Astrocyte (in vitro differentiated cells and primary cell): ENCODE data around the gene GRM5. TPM values are rescaled to one million over a fixed set of nuclear protein-coding genes. Genes with fewer than 3 reads are reported as not detected.
A peak's percentile ranks its signal among the peaks of the same experiment; 100 is the strongest.
"Not testable (repeated sequence)": the region's sequence is repeated elsewhere in the genome, so short reads cannot be mapped to it uniquely, and the experiment has no call there.

ENCODE experiments used
- DNase-seq: peaks from one replicate; pipeline ENCODE4 v3.0.0-alpha.2; 2010; ENCODE audit warnings: low read depth
- FAIRE-seq: peaks from 2 replicates; lab custom pipeline; 2011; peaks lifted over from hg19 to GRCh38; lab: Jason Lieb, UNC
- H2AFZ ChIP-seq: 2 replicates; pipeline ENCODE4 v1.6.0; 2012; ENCODE audit warnings: low read depth, low read length, inconsistent platforms
- H3K27ac ChIP-seq: 2 replicates; pipeline ENCODE4 v1.5.1; 2011; ENCODE audit warnings: low read depth, low read length, inconsistent platforms
- H3K27me3 ChIP-seq: 2 replicates; pipeline ENCODE4 v1.6.0; 2011; ENCODE audit warnings: low read length, inconsistent platforms; ENCODE audit not compliant: insufficient read depth
- H3K36me3 ChIP-seq: 2 replicates; pipeline ENCODE4 v1.5.1; 2011; ENCODE audit warnings: low read length, inconsistent platforms; ENCODE audit not compliant: insufficient read depth
- H3K4me1 ChIP-seq: 2 replicates; pipeline ENCODE4 v1.5.1; 2011; ENCODE audit warnings: low read length, inconsistent platforms; ENCODE audit not compliant: insufficient read depth
- H3K4me2 ChIP-seq: 2 replicates; pipeline ENCODE4 v1.6.0; 2012; ENCODE audit warnings: low read length, inconsistent platforms
- H3K4me3 ChIP-seq: 2 replicates; pipeline ENCODE4 v1.5.1; 2011; ENCODE audit warnings: low read depth, mild to moderate bottlenecking, low read length, inconsistent platforms; ENCODE audit not compliant: insufficient read depth
- H3K79me2 ChIP-seq: 2 replicates; pipeline ENCODE4 v1.6.0; 2012; ENCODE audit warnings: mild to moderate bottlenecking, low read length, inconsistent platforms; ENCODE audit not compliant: insufficient read depth
- H3K9ac ChIP-seq: 2 replicates; pipeline ENCODE4 v1.6.0; 2012; ENCODE audit warnings: mild to moderate bottlenecking, low read length, inconsistent platforms
- H3K9me3 ChIP-seq: 2 replicates; pipeline ENCODE4 v1.5.1; 2012; ENCODE audit warnings: low read depth, mild to moderate bottlenecking, low read length, inconsistent platforms; ENCODE audit not compliant: insufficient read depth
- H4K20me1 ChIP-seq: 2 replicates; pipeline ENCODE4 v1.6.0; 2012; ENCODE audit warnings: low read length, inconsistent platforms; ENCODE audit not compliant: insufficient read depth
- H3K27ac Mint-ChIP-seq: one replicate; pipeline ENCODE4 v1.8.0; 2021; ENCODE audit warnings: mild to moderate bottlenecking, mixed read lengths; ENCODE audit not compliant: unreplicated experiment
- H3K27me3 Mint-ChIP-seq: one replicate; pipeline ENCODE4 v1.8.0; 2021; ENCODE audit warnings: low read depth, mixed read lengths; ENCODE audit not compliant: unreplicated experiment
- H3K36me3 Mint-ChIP-seq: one replicate; pipeline ENCODE4 v1.8.0; 2021; ENCODE audit warnings: low read depth, mixed read lengths; ENCODE audit not compliant: unreplicated experiment
- H3K4me1 Mint-ChIP-seq: one replicate; pipeline ENCODE4 v1.8.0; 2021; ENCODE audit warnings: low read depth, mixed read lengths; ENCODE audit not compliant: unreplicated experiment
- H3K4me3 Mint-ChIP-seq: one replicate; pipeline ENCODE4 v1.8.0; 2021; ENCODE audit warnings: mild to moderate bottlenecking, moderate library complexity, mixed read lengths; ENCODE audit not compliant: unreplicated experiment
- H3K9me3 Mint-ChIP-seq: one replicate; pipeline ENCODE4 v1.8.0; 2021; ENCODE audit warnings: mild to moderate bottlenecking, mixed read lengths; ENCODE audit not compliant: unreplicated experiment
- EZH2 ChIP-seq: IDR thresholded peaks from 2 replicates; pipeline ENCODE4 v1.6.1; 2012; ENCODE audit warnings: mild to moderate bottlenecking, low read length, inconsistent platforms; ENCODE audit not compliant: insufficient read depth
- total RNA-seq: library from RNA; stranded (reverse); gene quantifications from 2 replicates; pipeline ENCODE4 v1.2.1, GENCODE V29; 2021
- TF ChIP-seq, protein P1 (sequence below): IDR thresholded peaks from 2 replicates; pipeline ENCODE4 v1.5.1; 2011; ENCODE audit warnings: low read depth, mild to moderate bottlenecking, inconsistent platforms, low read length, moderate library complexity; ENCODE audit not compliant: insufficient read depth

The GRM5 gene
- total RNA-seq, 1 donor from 2014 or later, result 0.30 TPM

DNA sequence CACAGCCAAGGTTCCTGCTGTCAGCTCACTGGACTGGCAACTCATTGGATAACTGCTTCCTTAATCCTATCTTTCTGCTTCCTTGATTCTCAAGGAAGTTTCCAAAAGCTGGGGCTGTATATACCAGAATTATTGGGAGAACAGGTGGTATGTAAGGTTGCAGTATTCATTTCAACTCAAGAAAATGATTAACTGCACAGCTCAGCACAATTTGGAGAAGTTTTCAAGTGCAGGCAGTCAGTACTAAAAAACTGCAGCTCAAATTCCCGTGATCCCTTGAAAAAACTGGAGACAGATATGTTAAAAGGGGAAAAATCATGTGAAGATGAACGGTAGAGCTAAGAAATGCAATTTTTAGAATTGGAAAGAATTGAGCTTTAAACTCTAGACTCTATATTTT lies 44.4 kb downstream of the GRM5 start:
- Histone ChIP-seq H3K4me2 (no peak overlapping the region), H3K4me3 (no peak overlapping the region), H3K9me3 (no peaks in the 10 kb centered on the region), H3K36me3 (no peaks in the 10 kb centered on the region), H3K4me1 (peaks cover 4% of the 10 kb centered on the region), H4K20me1 (no peaks in the 10 kb centered on the region), H3K27me3 (no peaks in the 10 kb centered on the region), H3K27ac (no peak overlapping the region), H3K79me2 (no peaks in the 10 kb centered on the region), H3K9ac (no peak overlapping the region), H2AFZ (no peak overlapping the region)
- no peak overlapping the region for H3K4me3 Mint-ChIP-seq
- TF ChIP-seq EZH2, result no peak
- TF ChIP-seq, protein P1, sequence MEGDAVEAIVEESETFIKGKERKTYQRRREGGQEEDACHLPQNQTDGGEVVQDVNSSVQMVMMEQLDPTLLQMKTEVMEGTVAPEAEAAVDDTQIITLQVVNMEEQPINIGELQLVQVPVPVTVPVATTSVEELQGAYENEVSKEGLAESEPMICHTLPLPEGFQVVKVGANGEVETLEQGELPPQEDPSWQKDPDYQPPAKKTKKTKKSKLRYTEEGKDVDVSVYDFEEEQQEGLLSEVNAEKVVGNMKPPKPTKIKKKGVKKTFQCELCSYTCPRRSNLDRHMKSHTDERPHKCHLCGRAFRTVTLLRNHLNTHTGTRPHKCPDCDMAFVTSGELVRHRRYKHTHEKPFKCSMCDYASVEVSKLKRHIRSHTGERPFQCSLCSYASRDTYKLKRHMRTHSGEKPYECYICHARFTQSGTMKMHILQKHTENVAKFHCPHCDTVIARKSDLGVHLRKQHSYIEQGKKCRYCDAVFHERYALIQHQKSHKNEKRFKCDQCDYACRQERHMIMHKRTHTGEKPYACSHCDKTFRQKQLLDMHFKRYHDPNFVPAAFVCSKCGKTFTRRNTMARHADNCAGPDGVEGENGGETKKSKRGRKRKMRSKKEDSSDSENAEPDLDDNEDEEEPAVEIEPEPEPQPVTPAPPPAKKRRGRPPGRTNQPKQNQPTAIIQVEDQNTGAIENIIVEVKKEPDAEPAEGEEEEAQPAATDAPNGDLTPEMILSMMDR, result no peak
- H3K9me3 Mint-ChIP-seq, result no peaks in the 10 kb centered on the region
- no peaks in the 10 kb centered on the region for H3K36me3 Mint-ChIP-seq
- no peaks in the 10 kb centered on the region for H3K27me3 Mint-ChIP-seq
- DNase-seq, result no peak
- peaks cover 11% of the 10 kb centered on the region for H3K4me1 Mint-ChIP-seq
- FAIRE-seq, result no peak
- H3K27ac Mint-ChIP-seq, result no peak overlapping the region

DNA sequence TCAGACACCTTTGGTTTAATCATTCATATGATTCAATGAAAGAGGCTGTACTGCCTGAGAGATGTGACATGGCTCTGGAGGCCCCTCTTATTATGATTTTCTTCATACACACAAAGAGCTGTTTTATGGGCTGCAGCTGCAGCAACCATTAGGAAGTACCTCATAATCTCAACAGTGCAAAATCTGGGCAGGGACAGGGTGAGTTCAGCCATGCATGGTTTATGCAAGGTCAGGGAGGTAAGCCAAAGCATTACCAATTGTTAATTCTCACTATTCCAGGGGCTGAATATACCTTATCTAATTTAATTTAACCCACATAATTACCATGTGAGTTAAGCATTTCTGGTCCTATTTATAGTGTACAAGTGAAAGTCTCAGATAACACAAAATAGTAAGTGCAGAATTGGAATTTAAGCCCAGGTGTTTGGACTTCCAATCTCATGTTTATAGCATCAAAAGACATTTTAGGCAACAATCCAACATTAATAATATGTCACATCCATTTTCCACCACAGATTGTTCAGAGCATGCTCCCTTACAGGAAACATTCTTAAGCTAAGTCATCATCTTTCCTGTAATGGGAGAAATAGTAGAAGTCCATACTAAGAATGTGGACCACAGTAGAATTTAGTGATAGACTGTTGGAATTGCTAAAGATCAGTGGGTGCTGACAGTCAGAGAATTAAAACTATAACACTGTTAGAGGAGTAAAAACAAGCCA lies 45.8 kb downstream of the GRM5 start:
- not testable (repeated sequence) for H3K9ac ChIP-seq

DNA sequence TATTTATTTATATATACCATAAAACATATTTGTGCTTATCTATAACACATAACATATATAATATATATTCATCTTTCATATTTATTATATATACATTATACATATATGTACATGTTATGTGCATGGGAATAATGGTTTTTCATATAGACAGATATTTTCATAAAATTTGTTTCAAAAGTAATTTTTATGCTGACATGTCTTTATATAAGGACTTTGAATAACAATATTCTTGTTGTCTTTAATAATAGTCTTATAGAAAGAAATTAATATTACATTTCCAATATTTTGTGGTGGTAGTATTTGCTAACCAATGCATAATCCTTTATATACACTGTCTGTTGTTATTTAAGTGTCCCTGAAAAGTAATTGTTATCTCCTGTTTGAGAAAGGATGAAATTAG lies 49.6 kb downstream of the GRM5 start:
- no peaks in the 10 kb centered on the region for H3K36me3 ChIP-seq
- H3K27ac ChIP-seq, result no peak overlapping the region

More for the DNA sequence above, 45.8 kb downstream of the GRM5 start:
- Mint-ChIP-seq H3K4me1 (peaks cover 11% of the 10 kb centered on the region), H3K27ac (peak overlapping the region; percentile 24)
- not testable (repeated sequence) for H3K36me3 Mint-ChIP-seq, H3K4me3 ChIP-seq, H3K36me3 ChIP-seq, H4K20me1 ChIP-seq, H2AFZ ChIP-seq, H3K4me3 Mint-ChIP-seq, H3K9me3 ChIP-seq, H3K79me2 ChIP-seq, H3K9me3 Mint-ChIP-seq, H3K27me3 Mint-ChIP-seq, H3K4me1 ChIP-seq, H3K27me3 ChIP-seq
- DNase-seq (peak; percentile 94), FAIRE-seq (peak; percentile 64)
- Histone ChIP-seq H3K27ac (peak overlapping the region; percentile 28), H3K4me2 (peak overlapping the region; percentile 14)

More for the DNA sequence above, 49.6 kb downstream of the GRM5 start:
- H3K79me2 ChIP-seq, result no peaks in the 10 kb centered on the region
- H3K4me1 ChIP-seq, result peaks cover 4% of the 10 kb centered on the region
- TF ChIP-seq, protein P1, result no peak
- TF ChIP-seq EZH2, result no peak
- no peak overlapping the region for H3K4me2 ChIP-seq
- Mint-ChIP-seq H3K9me3 (no peaks in the 10 kb centered on the region), H3K36me3 (no peaks in the 10 kb centered on the region), H3K4me1 (peaks cover 11% of the 10 kb centered on the region), H3K27me3 (no peaks in the 10 kb centered on the region), H3K4me3 (no peak overlapping the region), H3K27ac (no peak overlapping the region)
- H3K9ac ChIP-seq, result no peak overlapping the region
- DNase-seq (no peak), FAIRE-seq (no peak)
- H3K9me3 ChIP-seq, result no peaks in the 10 kb centered on the region
- H4K20me1 ChIP-seq, result no peaks in the 10 kb centered on the region
- no peaks in the 10 kb centered on the region for H3K27me3 ChIP-seq
- no peak overlapping the region for H2AFZ ChIP-seq
- no peak overlapping the region for H3K4me3 ChIP-seq
